Uterus (tissue), 4 donors: ENCODE measurements around the gene COL1A1. TPM values are rescaled to one million over a fixed set of nuclear protein-coding genes. Genes with fewer than 3 reads are reported as not detected.
A peak's percentile ranks its signal among the peaks of the same experiment; 100 is the strongest.

Experiments
- DNase-seq, 2 donors: peaks; one replicate each; pipeline ENCODE4 v3.0.0-alpha.2; 2019 to 2020
- H3K27ac ChIP-seq, 2 donors: fragments of 200-600 bp; sonication (generic); 1 replicate in 1 of 2; 2 replicates in 1 of 2; pipeline ENCODE4 v1.5.1; 2016 to 2018
- H3K27me3 ChIP-seq, 2 donors: fragments of 200-600 bp; sonication (generic); one replicate each; pipeline ENCODE4 v1.5.1; 2018 to 2019; ENCODE audit warnings: control low read depth in 1 of 2
- H3K36me3 ChIP-seq, 2 donors: fragments of 200-600 bp; sonication (generic); one replicate each; pipeline ENCODE4 v1.5.1; 2019; ENCODE audit warnings: control low read depth in 1 of 2
- H3K4me1 ChIP-seq, 2 donors: fragments of 200-600 bp; sonication (generic); one replicate each; pipeline ENCODE4 v1.5.1; 2018 to 2019; ENCODE audit warnings: control low read depth in 1 of 2
- H3K4me3 ChIP-seq, 2 donors: fragments of 200-600 bp; sonication (generic); 1 replicate in 1 of 2; 2 replicates in 1 of 2; pipeline ENCODE4 v1.5.1; 2018 to 2019; ENCODE audit warnings: mild to moderate bottlenecking in 1 of 2
- H3K9me3 ChIP-seq, 2 donors: fragments of 200-600 bp; sonication (generic); one replicate each; pipeline ENCODE4 v1.5.1; 2019; ENCODE audit warnings: control low read depth in 1 of 2
- POLR2A ChIP-seq, 2 donors: fragments of 450-650 bp; IDR thresholded peaks; one replicate each; pipeline ENCODE4 v1.6.1; 2016; ENCODE audit warnings: antibody characterized with exemption in 2 of 2, mild to moderate bottlenecking in 1 of 2, moderate library complexity in 1 of 2
- intact Hi-C: fragments of 100-400 bp; cut with DNase I; formaldehyde crosslinking; loops from one replicate; pipeline ENCODE4 v1.15.1; 2023; ENCODE audit warnings: low total_unique reads
- total RNA-seq, 4 donors: library from RNA; depleted of rRNA in 3 of 4; stranded (reverse); fragments of >200 nt in 3 of 4; gene quantifications; one replicate each; pipeline versions ENCODE4 v1.1.0 to v1.2.4, GENCODE V29; 2014 to 2023
- TF ChIP-seq, protein P1 (sequence below), 4 experiments: fragments of 200-600 bp in 2 of 4; fragments of 450-650 bp in 2 of 4; sonication (generic) in 2 of 4; IDR thresholded peaks; one replicate each; pipeline ENCODE4 v1.5.1; 2016 to 2019; ENCODE audit warnings: antibody characterized with exemption in 4 of 4, mild to moderate bottlenecking in 2 of 4, moderate library complexity in 1 of 4
- donor health status: DM: yes; HTN: yes; CAD: no.

COL1A1 gene
- total RNA-seq, 4 donors from 2014 or later = 59.4 to 4,880 (median 491) TPM

DNA sequence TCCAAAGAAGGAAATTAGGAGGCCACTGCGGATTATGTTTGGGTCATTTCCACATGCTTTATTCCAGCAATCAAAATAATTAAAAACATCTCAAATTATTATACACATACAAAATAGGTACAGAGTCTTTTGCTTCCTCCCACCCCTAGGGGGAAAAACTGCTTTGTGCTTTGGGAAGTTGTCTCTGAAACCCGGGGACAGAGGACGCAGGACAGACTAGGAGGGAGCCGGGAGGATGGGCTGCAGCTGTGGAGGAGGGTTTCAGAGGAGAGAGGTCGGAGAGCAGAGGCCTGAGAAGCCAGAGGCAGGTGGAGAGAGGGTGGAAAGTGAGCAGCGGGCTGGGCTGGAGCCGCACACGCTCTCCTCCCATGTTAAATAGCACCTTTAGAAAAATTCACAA, 17.4 kb downstream of the COL1A1 start:
- intact Hi-C loops = no loop called here
- H3K9me3 ChIP-seq = no peaks in the 10 kb centered on the region
- H3K4me3 ChIP-seq = no peak overlapping the region
- no peak for DNase-seq
- H3K27ac ChIP-seq = peak overlapping the region; percentile 82 to 96
- H3K36me3 ChIP-seq = no peaks in the 10 kb centered on the region
- TF ChIP-seq POLR2A (IDR thresholded peaks at IDR 0.05) = no peak
- TF ChIP-seq, protein P1, sequence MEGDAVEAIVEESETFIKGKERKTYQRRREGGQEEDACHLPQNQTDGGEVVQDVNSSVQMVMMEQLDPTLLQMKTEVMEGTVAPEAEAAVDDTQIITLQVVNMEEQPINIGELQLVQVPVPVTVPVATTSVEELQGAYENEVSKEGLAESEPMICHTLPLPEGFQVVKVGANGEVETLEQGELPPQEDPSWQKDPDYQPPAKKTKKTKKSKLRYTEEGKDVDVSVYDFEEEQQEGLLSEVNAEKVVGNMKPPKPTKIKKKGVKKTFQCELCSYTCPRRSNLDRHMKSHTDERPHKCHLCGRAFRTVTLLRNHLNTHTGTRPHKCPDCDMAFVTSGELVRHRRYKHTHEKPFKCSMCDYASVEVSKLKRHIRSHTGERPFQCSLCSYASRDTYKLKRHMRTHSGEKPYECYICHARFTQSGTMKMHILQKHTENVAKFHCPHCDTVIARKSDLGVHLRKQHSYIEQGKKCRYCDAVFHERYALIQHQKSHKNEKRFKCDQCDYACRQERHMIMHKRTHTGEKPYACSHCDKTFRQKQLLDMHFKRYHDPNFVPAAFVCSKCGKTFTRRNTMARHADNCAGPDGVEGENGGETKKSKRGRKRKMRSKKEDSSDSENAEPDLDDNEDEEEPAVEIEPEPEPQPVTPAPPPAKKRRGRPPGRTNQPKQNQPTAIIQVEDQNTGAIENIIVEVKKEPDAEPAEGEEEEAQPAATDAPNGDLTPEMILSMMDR (IDR thresholded peaks at IDR 0.05) = no peak
- H3K4me1 ChIP-seq = peaks cover 0 to 5% of the 10 kb centered on the region in 2 donors
- H3K27me3 ChIP-seq = no peaks in the 10 kb centered on the region

DNA sequence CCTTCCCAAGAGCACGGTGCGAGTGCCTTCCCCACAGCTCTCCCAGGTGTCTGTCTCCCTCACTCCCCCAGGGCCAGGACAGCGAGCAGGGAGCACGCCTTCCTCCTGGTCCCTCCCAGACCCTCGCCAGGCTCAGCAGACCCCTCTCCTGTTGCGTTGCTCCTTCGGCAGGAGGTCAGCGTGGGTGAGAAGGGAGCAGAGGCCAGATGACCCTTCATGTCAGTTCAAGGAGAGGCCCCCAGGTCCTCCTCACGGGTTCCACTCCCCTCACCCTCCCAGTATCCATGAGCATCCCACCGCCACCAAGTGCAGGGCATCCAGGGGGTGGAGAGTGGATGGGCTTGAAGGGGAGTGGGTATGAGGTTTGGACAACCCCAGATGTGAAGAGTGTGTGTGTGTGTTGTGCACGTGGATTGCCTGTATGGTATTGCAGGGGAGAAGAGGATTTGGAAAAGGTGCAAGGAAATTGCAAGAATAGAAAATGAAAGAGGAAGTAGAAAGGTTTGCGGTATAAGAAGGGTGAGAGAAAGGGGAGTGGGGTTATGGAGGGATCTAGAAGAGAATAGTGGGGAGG, 17.9 kb downstream of the COL1A1 start:
- Histone ChIP-seq H3K36me3 (no peaks in the 10 kb centered on the region), H3K4me3 (no peak overlapping the region), H3K27me3 (no peaks in the 10 kb centered on the region), H3K9me3 (no peaks in the 10 kb centered on the region), H3K27ac (peak overlapping the region; percentile 82 to 96), H3K4me1 (peaks cover 0 to 3% of the 10 kb centered on the region in 2 donors)
- TF ChIP-seq, protein P1 (IDR thresholded peaks at IDR 0.05) = no peak
- no peak for TF ChIP-seq POLR2A (IDR thresholded peaks at IDR 0.05)
- intact Hi-C loops = no loop called here
- DNase-seq = no peak

DNA sequence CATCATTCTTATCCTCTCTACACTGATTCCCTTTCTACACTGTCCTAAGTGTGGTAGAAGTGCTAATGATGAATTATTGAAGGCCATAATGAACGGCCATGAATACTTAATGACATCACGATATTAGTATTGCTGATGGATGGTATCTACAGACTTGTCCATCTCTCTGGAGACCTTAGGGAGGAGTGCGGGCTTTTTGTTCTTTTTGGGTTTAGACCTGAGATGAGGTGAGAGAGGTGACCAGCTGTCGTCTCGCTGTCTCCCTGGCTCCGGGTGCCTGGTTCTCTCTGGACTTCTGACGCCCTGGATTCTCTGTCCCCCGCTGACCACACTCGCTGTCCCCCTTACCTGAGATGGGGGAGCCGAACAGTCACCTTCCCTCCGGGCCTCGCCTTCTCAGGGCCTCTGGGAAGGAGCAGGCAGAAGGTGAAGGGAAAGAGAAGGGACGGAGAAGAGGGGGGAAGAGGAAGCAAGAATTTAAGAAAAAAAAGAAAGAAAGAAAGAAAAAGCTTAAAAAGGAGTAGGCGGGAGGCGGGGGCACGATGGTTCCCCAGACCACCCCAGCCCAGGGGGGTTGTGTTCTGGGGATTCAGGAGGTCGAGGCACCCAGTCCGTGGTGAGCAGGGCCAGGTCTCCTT, 18.5 kb downstream of the COL1A1 start:
- Histone ChIP-seq H3K4me3 (no peak overlapping the region), H3K36me3 (no peaks in the 10 kb centered on the region), H3K9me3 (no peaks in the 10 kb centered on the region), H3K27me3 (no peaks in the 10 kb centered on the region), H3K4me1 (peaks cover 0 to 6% of the 10 kb centered on the region in 2 donors), H3K27ac (peak overlapping the region; percentile 82 to 96)
- TF ChIP-seq, protein P1 (IDR thresholded peaks at IDR 0.05) = no peak
- no peak for TF ChIP-seq POLR2A (IDR thresholded peaks at IDR 0.05)
- DNase-seq = no peak
- intact Hi-C loops = no loop called here

DNA sequence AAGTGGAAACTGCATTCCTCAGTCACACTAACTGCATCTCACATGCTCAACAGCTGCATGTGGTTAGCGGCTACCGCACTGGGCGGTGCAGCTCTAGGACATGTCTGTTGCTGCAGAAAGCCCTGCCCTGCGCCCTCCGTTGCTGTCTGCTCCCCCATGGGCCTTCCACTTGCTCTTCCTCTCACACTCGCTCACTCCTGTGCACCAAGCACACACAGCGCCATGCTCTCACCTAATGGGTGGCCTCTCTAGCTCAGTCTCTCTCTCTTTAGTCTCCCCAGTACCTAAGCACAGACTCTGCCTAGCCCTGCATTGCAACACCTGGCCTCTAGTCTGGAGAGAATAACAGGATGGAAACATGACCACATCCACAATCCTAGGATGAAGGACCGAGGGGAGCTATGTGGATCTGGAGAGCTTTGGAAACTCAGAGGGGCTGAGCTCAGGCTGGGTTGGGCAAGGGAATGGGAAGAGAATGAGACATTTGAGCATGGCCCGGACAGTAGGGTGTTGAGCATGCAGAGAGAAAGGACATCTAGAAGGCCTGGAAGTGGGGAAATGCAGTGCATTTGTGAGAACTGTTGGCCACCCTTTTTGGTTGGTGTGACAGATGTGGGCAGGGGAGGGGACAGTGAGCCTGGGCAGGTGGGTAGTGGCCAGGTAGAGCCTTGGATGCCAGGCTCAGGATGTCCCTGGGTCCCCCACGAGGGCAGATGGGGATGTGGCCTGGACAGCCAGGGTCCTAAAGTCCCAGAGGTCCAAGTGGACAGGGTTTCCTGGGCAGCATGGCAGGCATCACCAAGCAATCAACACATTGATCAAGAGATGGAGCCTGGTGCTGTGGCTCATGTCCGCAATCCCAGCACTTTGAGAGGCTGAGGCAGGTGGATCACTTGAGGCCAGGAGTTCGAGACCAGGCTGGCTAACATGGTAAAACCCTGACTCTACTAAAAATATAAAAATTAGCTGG, 19.6 kb downstream of the COL1A1 start:
- Histone ChIP-seq H3K4me3 (no peak overlapping the region), H3K4me1 (peaks cover 0 to 9% of the 10 kb centered on the region in 2 donors), H3K9me3 (no peaks in the 10 kb centered on the region), H3K27me3 (no peaks in the 10 kb centered on the region), H3K27ac (peak overlapping the region; percentile 82 to 96), H3K36me3 (no peaks in the 10 kb centered on the region)
- intact Hi-C loops = no loop called here
- no peak for DNase-seq
- TF ChIP-seq, protein P1 (IDR thresholded peaks at IDR 0.05) = no peak
- no peak for TF ChIP-seq POLR2A (IDR thresholded peaks at IDR 0.05)
